Lung microvascular endothelial cell (primary cell): ENCODE data around the gene IMMP2L. TPM values are rescaled to one million over a fixed set of nuclear protein-coding genes. Genes with fewer than 3 reads are reported as not detected.

Experiments used
- DNase-seq, 2 donors: peaks; one replicate each; pipeline versions ENCODE4 v3.0.0 to v3.0.0-alpha.2; 2010; ENCODE audit warnings: low read depth in 2 of 2
- total RNA-seq: library from RNA; depleted of rRNA; stranded (reverse); fragments of >200 nt; gene quantifications from 2 replicates; pipeline ENCODE4 v1.2.1, GENCODE V29; 2014

Gene IMMP2L
- total RNA-seq, 1 donor from 2014 or later, result 9.1 TPM

GRCh38 chr7:110827287-110827855, 734.9 kb downstream of the IMMP2L start:
- no peak for DNase-seq

GRCh38 chr7:110813986-110814385, 748.3 kb downstream of the IMMP2L start:
- DNase-seq, result no peak

GRCh38 chr7:110809832-110810231, 752.5 kb downstream of the IMMP2L start:
- DNase-seq, result no peak

GRCh38 chr7:110808361-110808760, 753.9 kb downstream of the IMMP2L start:
- no peak for DNase-seq

- DNase-seq, result no peak
These were observed 757.8 kb downstream of the IMMP2L start for GRCh38 chr7:110804501-110804900.

GRCh38 chr7:110803602-110804143, 758.6 kb downstream of the IMMP2L start:
- DNase-seq, result no peak

GRCh38 chr7:110801502-110801901, 760.8 kb downstream of the IMMP2L start:
- DNase-seq, result no peak

GRCh38 chr7:110800984-110801383, 761.3 kb downstream of the IMMP2L start:
- no peak for DNase-seq

- no peak for DNase-seq
These were observed 764.6 kb downstream of the IMMP2L start for GRCh38 chr7:110797656-110798055.

GRCh38 chr7:110790992-110791391, 771.3 kb downstream of the IMMP2L start:
- no peak for DNase-seq

- DNase-seq, result no peak
These were observed 775.8 kb downstream of the IMMP2L start for GRCh38 chr7:110786328-110786965.

- no peak for DNase-seq
These were observed 777.5 kb downstream of the IMMP2L start for GRCh38 chr7:110784749-110785148.

GRCh38 chr7:110780712-110781111, 781.6 kb downstream of the IMMP2L start:
- DNase-seq, result no peak

- DNase-seq, result no peak
These were observed 783.0 kb downstream of the IMMP2L start for GRCh38 chr7:110779339-110779738.

- no peak for DNase-seq
These were observed 787.2 kb downstream of the IMMP2L start for GRCh38 chr7:110775046-110775445.

GRCh38 chr7:110774071-110774470, 788.2 kb downstream of the IMMP2L start:
- DNase-seq, result no peak

- DNase-seq, result no peak
These were observed 789.7 kb downstream of the IMMP2L start for GRCh38 chr7:110772615-110773014.

GRCh38 chr7:110771717-110772116, 790.6 kb downstream of the IMMP2L start:
- DNase-seq, result no peak

- DNase-seq, result no peak
These were observed 794.7 kb downstream of the IMMP2L start for GRCh38 chr7:110767550-110768110.

GRCh38 chr7:110766864-110767263, 795.4 kb downstream of the IMMP2L start:
- no peak for DNase-seq

GRCh38 chr7:110764852-110765251, 797.4 kb downstream of the IMMP2L start:
- DNase-seq, result no peak

- no peak for DNase-seq
These were observed 799.6 kb downstream of the IMMP2L start for GRCh38 chr7:110762546-110763225.
